Right lobe of liver (tissue), 6 donors: ENCODE measurements around the gene PIK3IP1. TPM values are rescaled to one million over a fixed set of nuclear protein-coding genes. Genes with fewer than 3 reads are reported as not detected.

Experiments used
- ATAC-seq, 4 donors: fragments of 200-7000 bp; cut with Tn5 transposase; one replicate each; pipeline ENCODE4 v1.9.1; 2020; ENCODE audit warnings: mild to moderate bottlenecking in 4 of 4, moderate library complexity in 4 of 4
- DNase-seq, 3 donors: peaks; one replicate each; pipeline ENCODE4 v3.0.0-alpha.2; 2020
- H3K27ac ChIP-seq, 3 donors: fragments of 200-600 bp; one replicate each; pipeline ENCODE4 v1.8.0; 2022
- H3K27me3 ChIP-seq, 2 donors: fragments of 200-600 bp; one replicate each; pipeline ENCODE4 v1.8.0; 2022
- H3K36me3 ChIP-seq, 4 donors: fragments of 200-600 bp; sonication (generic) in 1 of 4; one replicate each; pipeline versions ENCODE4 v1.5.1 to v1.8.0; 2017 to 2022; ENCODE audit warnings: control low read depth in 1 of 4
- H3K4me1 ChIP-seq, 4 donors: fragments of 200-600 bp; sonication (generic) in 1 of 4; one replicate each; pipeline versions ENCODE4 v1.5.1 to v1.8.0; 2017 to 2022; ENCODE audit warnings: control low read depth in 1 of 4
- H3K4me3 ChIP-seq, 3 donors: fragments of 200-600 bp; one replicate each; pipeline ENCODE4 v1.8.0; 2022
- H3K9me3 ChIP-seq, 4 donors: fragments of 200-600 bp; sonication (generic) in 1 of 4; one replicate each; pipeline versions ENCODE4 v1.5.1 to v1.8.0; 2017 to 2022; ENCODE audit warnings: control low read depth in 1 of 4
- CTCF ChIP-seq, 4 donors: fragments of 200-600 bp in 3 of 4; fragments of 450-650 bp in 1 of 4; IDR thresholded peaks; one replicate each; pipeline versions ENCODE4 v1.5.1 to v1.8.0; 2016 to 2022; ENCODE audit warnings: antibody characterized with exemption in 4 of 4, mild to moderate bottlenecking in 2 of 4
- POLR2A ChIP-seq: fragments of 450-650 bp; IDR thresholded peaks from one replicate; pipeline ENCODE4 v1.6.1; 2017; ENCODE audit warnings: antibody characterized with exemption, mild to moderate bottlenecking
- WGBS: methylation state at CpG from one replicate; pipeline ENCODE4 v1.1.6; 2018; ENCODE audit warnings: low coverage, low lambda C conversion rate; ENCODE audit not compliant: insufficient coverage; ENCODE audit errors: missing lambda C conversion rate; 5-methylcytosine and 5-hydroxymethylcytosine counted together
- intact Hi-C, 2 donors: fragments of 100-400 bp; cut with DNase I; formaldehyde crosslinking; loops; one replicate each; pipeline versions ENCODE4 v1.11.2 to v1.14.1; 2022
- total RNA-seq, 6 experiments: library from RNA; depleted of rRNA in 2 of 6; stranded (reverse); fragments of >200 nt in 2 of 6; fragmentation: NEBNext Ultra II Directional in 3 of 6; extraction: Animal tissue kit (Norgen Biotek cat#: 25700) in 3 of 6; gene quantifications; one replicate each; pipeline versions ENCODE4 v1.1.0 to v1.2.4, GENCODE V29; 2016 to 2023
- donor health status: DM: no; HTN: yes; CAD: no.
- donor health status: DM: no; HTN: no; CAD: no.
- donor health status: DM: no; HTN: no; CAD: no.
- donor health status: DM: no; HTN: yes; CAD: no.
- donor health status: DM: no; HTN: yes; CAD: no.

Gene PIK3IP1
- total RNA-seq, 6 experiments from 2014 or later, result 1.3 to 6.6 (median 5.6) TPM

GRCh38 chr22:31282748-31283468 is 9.4 kb downstream of the PIK3IP1 start:
- ATAC-seq, result peak in 1 of 4 donors; percentile 4
- TF ChIP-seq POLR2A (no peak), CTCF (IDR thresholded peaks at IDR 0.05) (no peak)

GRCh38 chr22:31281733-31282132 is 10.6 kb downstream of the PIK3IP1 start:
- no peak overlapping the region for H3K4me3 ChIP-seq
- DNase-seq (peak in 1 of 3 donors; percentile 34), ATAC-seq (no peak)
- intact Hi-C loops, result no loop called here
- no peak overlapping the region for H3K27ac ChIP-seq
- H3K36me3 ChIP-seq, result peaks cover 0 to 7% (median 5%) of the 10 kb centered on the region in 4 donors
- WGBS, result 10% methylated on average over 2 of the region's 4 CpGs
- TF ChIP-seq CTCF (IDR thresholded peaks at IDR 0.05), result no peak
- TF ChIP-seq POLR2A, result no peak
- no peaks in the 10 kb centered on the region for H3K9me3 ChIP-seq
- H3K27me3 ChIP-seq, result no peaks in the 10 kb centered on the region
- H3K4me1 ChIP-seq, result peaks cover 0 to 15% (median 5%) of the 10 kb centered on the region in 4 donors

More at GRCh38 chr22:31282748-31283468, 9.4 kb downstream of the PIK3IP1 start:
- Histone ChIP-seq H3K36me3 (peaks cover 0 to 3% (median 1%) of the 10 kb centered on the region in 4 donors), H3K4me3 (no peak overlapping the region), H3K9me3 (no peaks in the 10 kb centered on the region), H3K27ac (no peak overlapping the region), H3K4me1 (peaks cover 0 to 15% (median 5%) of the 10 kb centered on the region in 4 donors), H3K27me3 (no peaks in the 10 kb centered on the region)
- peak in 1 of 3 donors; percentile 32 for DNase-seq
- intact Hi-C loops, result no loop called here
- 70% methylated on average over 3 of the region's 8 CpGs for WGBS

- TF ChIP-seq CTCF (IDR thresholded peaks at IDR 0.05) (no peak), POLR2A (no peak)
- Histone ChIP-seq H3K9me3 (no peaks in the 10 kb centered on the region), H3K36me3 (peaks cover 1 to 13% (median 11%) of the 10 kb centered on the region in 4 donors), H3K27me3 (no peaks in the 10 kb centered on the region), H3K4me3 (no peak overlapping the region), H3K4me1 (peaks cover 0 to 15% (median 5%) of the 10 kb centered on the region in 4 donors), H3K27ac (no peak overlapping the region)
- intact Hi-C loops, result no loop called here
- ATAC-seq (peak in 1 of 4 donors; percentile 4), DNase-seq (peak in 1 of 3 donors; percentile 35)
Measured at GRCh38 chr22:31279821-31280505, 12.3 kb downstream of the PIK3IP1 start.

- intact Hi-C loops, result no loop called here
- Histone ChIP-seq H3K36me3 (peaks cover 7 to 18% (median 14%) of the 10 kb centered on the region in 4 donors), H3K9me3 (no peaks in the 10 kb centered on the region), H3K4me3 (no peak overlapping the region), H3K27me3 (no peaks in the 10 kb centered on the region), H3K4me1 (peaks cover 0 to 15% (median 5%) of the 10 kb centered on the region in 4 donors), H3K27ac (peak overlapping the region in 1 of 3 donors; percentile 74)
- no peak for TF ChIP-seq POLR2A
- TF ChIP-seq CTCF (IDR thresholded peaks at IDR 0.05), result no peak
- peak in 1 of 3 donors; percentile 28 for DNase-seq
- no peak for ATAC-seq
Measured at GRCh38 chr22:31279327-31279669, 13.0 kb downstream of the PIK3IP1 start.
